Heart left ventricle (tissue), 13 donors: Measurements from ENCODE around the gene CHAT.

Experiments used
- POLR2A ChIP-seq, 2 donors: fragments of 450-650 bp; IDR thresholded peaks; one replicate each; pipeline ENCODE4 v1.6.1; 2017; ENCODE audit warnings: antibody characterized with exemption in 2 of 2, mild to moderate bottlenecking in 2 of 2, moderate library complexity in 2 of 2
- TF ChIP-seq, protein P1 (sequence below), 12 donors: fragments of 200-600 bp; sonication (generic) in 4 of 12; IDR thresholded peaks; one replicate each; pipeline versions ENCODE4 v1.5.0 to v1.8.0; 2018 to 2022; ENCODE audit warnings: antibody characterized with exemption in 12 of 12, mild to moderate bottlenecking in 5 of 12
- donor health status: ischemic (EF 13 %, LVEDD 7.1; RV severe dilation, severe dysfunction).
- donor health status: DM: no; HTN: yes; CAD: no.
- donor health status: DM: no; HTN: no; CAD: no.
- donor health status: ischemic (EF 25% LVEDD 6.9; RV normal size, moderate dysfunction).
- donor health status: ischemic (EF 25% LVEDD 5.7; RV mildly dilated, moderate dysfunction).
- donor health status: ischemic (EF 35%, LVEDD 5.7; RV mildly dilated, moderate dysfunction).
- donor health status: nonischemic (EF 11% LVEDD 7.7; RV severe dilation, severe dysfunction).
- donor health status: DM: yes; HTN: yes; CAD: no.
- donor health status: PGD.
- donor health status: ischemic (EF 29% LVEDD 5.4; RV normal size, mild dysfunction).
- donor health status: nonischemic (EF 23%, LVEDD 6.1; RV moderate dilation, normal function).

DNA sequence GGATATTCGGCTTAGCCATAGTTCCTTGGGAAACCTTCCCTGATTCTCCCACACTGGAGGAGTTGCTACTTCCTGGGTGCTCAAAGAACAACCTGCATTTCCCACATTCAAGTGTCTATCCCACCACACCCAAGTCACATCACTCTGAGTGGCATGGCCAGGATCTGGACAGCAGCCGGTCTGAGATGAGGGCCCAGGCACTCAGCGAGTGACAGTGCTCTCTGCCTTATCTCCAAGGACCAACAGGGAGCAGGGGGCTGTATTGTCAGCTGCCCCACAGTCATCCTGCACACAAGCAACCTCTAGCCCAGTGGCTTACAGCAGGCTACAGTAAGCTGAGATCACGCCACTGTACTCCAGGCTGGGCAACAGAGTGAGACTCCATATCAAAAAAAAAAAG lies 19.8 kb upstream of the CHAT start:
- TF ChIP-seq, protein P1, sequence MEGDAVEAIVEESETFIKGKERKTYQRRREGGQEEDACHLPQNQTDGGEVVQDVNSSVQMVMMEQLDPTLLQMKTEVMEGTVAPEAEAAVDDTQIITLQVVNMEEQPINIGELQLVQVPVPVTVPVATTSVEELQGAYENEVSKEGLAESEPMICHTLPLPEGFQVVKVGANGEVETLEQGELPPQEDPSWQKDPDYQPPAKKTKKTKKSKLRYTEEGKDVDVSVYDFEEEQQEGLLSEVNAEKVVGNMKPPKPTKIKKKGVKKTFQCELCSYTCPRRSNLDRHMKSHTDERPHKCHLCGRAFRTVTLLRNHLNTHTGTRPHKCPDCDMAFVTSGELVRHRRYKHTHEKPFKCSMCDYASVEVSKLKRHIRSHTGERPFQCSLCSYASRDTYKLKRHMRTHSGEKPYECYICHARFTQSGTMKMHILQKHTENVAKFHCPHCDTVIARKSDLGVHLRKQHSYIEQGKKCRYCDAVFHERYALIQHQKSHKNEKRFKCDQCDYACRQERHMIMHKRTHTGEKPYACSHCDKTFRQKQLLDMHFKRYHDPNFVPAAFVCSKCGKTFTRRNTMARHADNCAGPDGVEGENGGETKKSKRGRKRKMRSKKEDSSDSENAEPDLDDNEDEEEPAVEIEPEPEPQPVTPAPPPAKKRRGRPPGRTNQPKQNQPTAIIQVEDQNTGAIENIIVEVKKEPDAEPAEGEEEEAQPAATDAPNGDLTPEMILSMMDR (IDR thresholded peaks at IDR 0.05): no peak
- TF ChIP-seq POLR2A (IDR thresholded peaks at IDR 0.05): no peak
